Trophoblast cell (in vitro differentiated cells and primary cell): ENCODE results near the gene PIK3C2B.
A peak's percentile ranks its signal among the peaks of the same experiment; 100 is the strongest.

Experiments
- DNase-seq, 2 donors: peaks; one replicate each; pipeline ENCODE4 v3.0.0-alpha.2; 2016
- H2AFZ ChIP-seq: 2 replicates; pipeline ENCODE4 v1.6.1; 2013; ENCODE audit warnings: low read length, moderate library complexity, mild to moderate bottlenecking; ENCODE audit not compliant: insufficient read depth, poor library complexity
- H2AK5ac ChIP-seq: 2 replicates; pipeline ENCODE4 v1.6.1; 2013; ENCODE audit warnings: mild to moderate bottlenecking, low read length
- H2BK120ac ChIP-seq: 2 replicates; pipeline ENCODE4 v1.6.1; 2013; ENCODE audit warnings: low read length, mild to moderate bottlenecking, moderate library complexity; ENCODE audit not compliant: insufficient read depth, poor library complexity
- H2BK12ac ChIP-seq: 2 replicates; pipeline ENCODE4 v1.6.1; 2013; ENCODE audit warnings: mild to moderate bottlenecking, low read length, moderate library complexity
- H2BK5ac ChIP-seq: 2 replicates; pipeline ENCODE4 v1.6.1; 2013; ENCODE audit warnings: low read length, low read depth, moderate library complexity, mild to moderate bottlenecking; ENCODE audit not compliant: poor library complexity
- H3K14ac ChIP-seq: 2 replicates; pipeline ENCODE4 v1.6.1; 2013; ENCODE audit warnings: mild to moderate bottlenecking, low read length
- H3K18ac ChIP-seq: 2 replicates; pipeline ENCODE4 v1.6.1; 2013; ENCODE audit warnings: mild to moderate bottlenecking, low read length
- H3K23ac ChIP-seq: 2 replicates; pipeline ENCODE4 v1.6.1; 2013; ENCODE audit warnings: low read length
- H3K27ac ChIP-seq: 2 replicates; pipeline ENCODE4 v1.5.1; 2013; ENCODE audit warnings: low read depth, mild to moderate bottlenecking, inconsistent platforms, low read length, moderate library complexity
- H3K27me3 ChIP-seq: 2 replicates; pipeline ENCODE4 v1.6.1; 2013; ENCODE audit warnings: inconsistent platforms, mild to moderate bottlenecking, low read length, moderate library complexity; ENCODE audit not compliant: insufficient read depth
- H3K36me3 ChIP-seq, 2 experiments: 1 replicate in 1 of 2; 2 replicates in 1 of 2; pipeline ENCODE4 v1.6.1; 2013; ENCODE audit warnings: low read length in 2 of 2, mild to moderate bottlenecking in 2 of 2, moderate library complexity in 1 of 2; ENCODE audit not compliant: insufficient read depth in 2 of 2, control insufficient read depth in 1 of 2
- H3K4ac ChIP-seq: 2 replicates; pipeline ENCODE4 v1.6.1; 2013; ENCODE audit warnings: low read depth, mild to moderate bottlenecking, low read length, moderate library complexity
- H3K4me1 ChIP-seq, 2 experiments: 1 replicate in 1 of 2; 2 replicates in 1 of 2; pipeline ENCODE4 v1.6.1; 2013; ENCODE audit warnings: low read length in 2 of 2, mild to moderate bottlenecking in 2 of 2, moderate library complexity in 1 of 2; ENCODE audit not compliant: insufficient read depth in 2 of 2, control insufficient read depth in 1 of 2
- H3K4me2 ChIP-seq: 2 replicates; pipeline ENCODE4 v1.6.1; 2013; ENCODE audit warnings: inconsistent platforms, mild to moderate bottlenecking, low read length, moderate library complexity
- H3K4me3 ChIP-seq: 2 replicates; pipeline ENCODE4 v1.5.1; 2013; ENCODE audit warnings: mild to moderate bottlenecking, low read depth, low read length, inconsistent platforms
- H3K79me1 ChIP-seq: one replicate; pipeline ENCODE4 v1.6.1; 2013; ENCODE audit warnings: low read length
- H3K79me2 ChIP-seq: 2 replicates; pipeline ENCODE4 v1.6.1; 2013; ENCODE audit warnings: low read length, mild to moderate bottlenecking; ENCODE audit not compliant: control insufficient read depth, insufficient read depth, poor library complexity
- H3K9ac ChIP-seq: 2 replicates; pipeline ENCODE4 v1.6.1; 2013; ENCODE audit warnings: mild to moderate bottlenecking, low read length
- H3K9me3 ChIP-seq: 2 replicates; pipeline ENCODE4 v1.6.1; 2013; ENCODE audit warnings: low read depth, mild to moderate bottlenecking, control low read depth, inconsistent platforms, low read length; ENCODE audit not compliant: insufficient read depth
- H4K12ac ChIP-seq: 2 replicates; pipeline ENCODE4 v1.6.1; 2013; ENCODE audit warnings: low read depth, mild to moderate bottlenecking, low read length, moderate library complexity
- H4K8ac ChIP-seq: 2 replicates; pipeline ENCODE4 v1.6.1; 2013; ENCODE audit warnings: low read depth, mild to moderate bottlenecking, low read length, moderate library complexity
- H4K91ac ChIP-seq: one replicate; pipeline ENCODE4 v1.6.1; 2013; ENCODE audit warnings: low read depth, mild to moderate bottlenecking, low read length, moderate library complexity
- WGBS: extraction: QIAGEN DNeasy Blood & Tissue Kit; methylation state at CpG from one replicate; pipeline ENCODE4 v1.1.7; 2013; ENCODE audit warnings: missing lambda C conversion rate; ENCODE audit not compliant: insufficient read length, insufficient coverage; ENCODE audit errors: extremely low coverage; 5-methylcytosine and 5-hydroxymethylcytosine counted together

Gene PIK3C2B

DNA sequence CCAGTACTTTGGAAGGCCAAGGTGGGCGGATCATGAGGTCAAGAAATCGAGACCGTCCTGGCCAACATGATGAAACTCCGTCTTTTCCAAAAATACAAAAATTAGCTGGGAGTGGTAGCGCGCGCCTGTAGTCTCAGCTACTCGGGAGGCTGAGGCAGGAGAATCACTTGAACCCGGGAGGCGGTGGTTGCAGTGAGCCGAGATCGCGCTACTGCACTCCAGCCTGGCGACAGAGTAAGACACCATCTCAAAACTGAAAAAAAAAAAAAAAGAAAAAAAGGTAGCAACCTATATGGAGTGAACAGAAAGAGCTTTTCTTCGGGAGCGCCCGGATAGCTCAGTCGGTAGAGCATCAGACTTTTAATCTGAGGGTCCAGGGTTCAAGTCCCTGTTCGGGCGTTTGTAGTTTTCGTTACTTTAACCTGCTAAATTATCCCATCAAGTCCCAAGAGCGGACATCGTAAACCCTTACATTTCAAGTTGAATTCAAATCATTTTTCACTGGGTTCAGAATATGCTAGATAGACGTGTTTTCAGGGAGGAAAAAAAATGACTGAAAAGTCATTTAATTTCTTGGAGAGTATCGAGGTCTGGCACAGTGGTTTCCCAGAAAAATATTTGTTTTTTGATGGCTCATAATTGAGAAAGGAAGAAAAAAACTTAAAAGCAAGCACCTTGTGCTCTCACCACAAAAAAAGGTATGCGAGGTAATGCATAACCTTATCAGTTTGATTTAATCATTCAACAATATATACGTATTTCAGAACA is 11.8 kb upstream of the PIK3C2B start:
- peak overlapping the region; percentile 43 for H4K12ac ChIP-seq
- H4K91ac ChIP-seq: peak overlapping the region; percentile 55
- peak overlapping the region; percentile 22 for H2BK12ac ChIP-seq
- H3K14ac ChIP-seq: no peak overlapping the region
- H3K4ac ChIP-seq: no peak overlapping the region
- H3K9me3 ChIP-seq: no peaks in the 10 kb centered on the region
- peaks cover 2% of the 10 kb centered on the region for H3K79me1 ChIP-seq
- peak overlapping the region; percentile 43 for H2BK120ac ChIP-seq
- peak; percentile 79 to 98 for DNase-seq
- whole genome bisulfite sequencing: no CpG with 5 or more reads among the region's 27 CpGs
- H3K4me2 ChIP-seq: peak overlapping the region; percentile 60
- no peaks in the 10 kb centered on the region for H3K79me2 ChIP-seq
- peaks cover 0 to 2% of the 10 kb centered on the region in 2 experiments for H3K4me1 ChIP-seq
- H2AFZ ChIP-seq: no peak overlapping the region
- no peak overlapping the region for H3K9ac ChIP-seq
- H3K23ac ChIP-seq: no peak overlapping the region
- H3K36me3 ChIP-seq: no peaks in the 10 kb centered on the region
- no peak overlapping the region for H3K18ac ChIP-seq
- no peak overlapping the region for H3K27ac ChIP-seq
- peak overlapping the region; percentile 47 for H4K8ac ChIP-seq
- H2BK5ac ChIP-seq: peak overlapping the region; percentile 40
- peak overlapping the region; percentile 38 for H3K4me3 ChIP-seq
- no peak overlapping the region for H2AK5ac ChIP-seq
- no peaks in the 10 kb centered on the region for H3K27me3 ChIP-seq

DNA sequence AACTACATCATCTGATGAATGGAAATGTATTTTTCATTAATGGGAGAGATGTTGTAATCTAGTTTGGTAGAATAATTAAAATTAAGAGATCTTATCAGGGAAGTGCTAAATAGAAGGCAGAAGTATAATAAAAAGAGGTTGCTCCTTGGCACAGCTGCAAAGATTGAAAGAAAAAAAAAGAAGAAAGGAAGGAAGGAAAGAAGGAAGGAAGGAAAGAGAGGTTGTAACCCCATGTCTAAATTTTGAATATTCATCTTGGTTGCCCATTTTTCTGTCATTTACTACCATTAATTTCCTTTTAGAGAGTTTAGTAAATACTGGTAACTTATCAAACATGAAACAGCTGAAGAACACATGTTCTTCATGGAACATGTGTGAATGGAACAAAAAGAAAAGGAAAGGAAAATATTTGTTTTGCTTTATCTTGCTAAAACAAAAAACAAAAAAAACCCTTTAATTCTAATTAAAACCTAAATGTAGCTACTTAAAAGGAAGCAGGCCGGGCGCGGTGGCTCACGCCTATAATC is 11.1 kb upstream of the PIK3C2B start:
- peak overlapping the region; percentile 38 for H3K4me3 ChIP-seq
- no peak overlapping the region for H2BK12ac ChIP-seq
- H3K14ac ChIP-seq: no peak overlapping the region
- no peak overlapping the region for H2AK5ac ChIP-seq
- no peak overlapping the region for H3K18ac ChIP-seq
- H4K91ac ChIP-seq: peak overlapping the region; percentile 55
- H2AFZ ChIP-seq: no peak overlapping the region
- no peak for DNase-seq
- H3K27ac ChIP-seq: no peak overlapping the region
- H2BK5ac ChIP-seq: no peak overlapping the region
- H3K4me1 ChIP-seq: peaks cover 0 to 2% of the 10 kb centered on the region in 2 experiments
- H3K79me1 ChIP-seq: peaks cover 2% of the 10 kb centered on the region
- H3K4me2 ChIP-seq: peak overlapping the region; percentile 60
- no peaks in the 10 kb centered on the region for H3K9me3 ChIP-seq
- no peaks in the 10 kb centered on the region for H3K79me2 ChIP-seq
- H3K27me3 ChIP-seq: no peaks in the 10 kb centered on the region
- H3K9ac ChIP-seq: no peak overlapping the region
- H3K36me3 ChIP-seq: no peaks in the 10 kb centered on the region
- WGBS: no CpG with 5 or more reads among the region's 4 CpGs
- H3K4ac ChIP-seq: no peak overlapping the region
- no peak overlapping the region for H4K12ac ChIP-seq
- H2BK120ac ChIP-seq: peak overlapping the region; percentile 43
- H3K23ac ChIP-seq: no peak overlapping the region
- H4K8ac ChIP-seq: peak overlapping the region; percentile 47

- Histone ChIP-seq H2BK5ac (no peak overlapping the region), H2BK120ac (no peak overlapping the region), H3K27ac (no peak overlapping the region), H3K9ac (no peak overlapping the region), H3K4me1 (peaks cover 0 to 2% of the 10 kb centered on the region in 2 experiments), H3K23ac (no peak overlapping the region), H3K18ac (no peak overlapping the region), H3K27me3 (no peaks in the 10 kb centered on the region), H4K12ac (no peak overlapping the region), H3K4me2 (no peak overlapping the region), H2BK12ac (no peak overlapping the region), H3K14ac (no peak overlapping the region), H3K79me1 (peaks cover 2% of the 10 kb centered on the region), H4K8ac (no peak overlapping the region), H2AFZ (no peak overlapping the region), H3K4me3 (no peak overlapping the region), H3K79me2 (no peaks in the 10 kb centered on the region), H3K9me3 (no peaks in the 10 kb centered on the region), H3K36me3 (no peaks in the 10 kb centered on the region), H2AK5ac (no peak overlapping the region), H3K4ac (no peak overlapping the region), H4K91ac (no peak overlapping the region)
- no peak for DNase-seq
- WGBS: no CpG with 5 or more reads among the region's 4 CpGs
Observed at GRCh38 chr1:204503913-204504519, 9.4 kb upstream of the PIK3C2B start.

GRCh38 chr1:204503122-204503912 is 8.7 kb upstream of the PIK3C2B start:
- H3K18ac ChIP-seq: no peak overlapping the region
- no peaks in the 10 kb centered on the region for H3K9me3 ChIP-seq
- H3K27ac ChIP-seq: no peak overlapping the region
- H2BK12ac ChIP-seq: no peak overlapping the region
- H2BK120ac ChIP-seq: no peak overlapping the region
- H3K36me3 ChIP-seq: no peaks in the 10 kb centered on the region
- no peak overlapping the region for H2AK5ac ChIP-seq
- no peaks in the 10 kb centered on the region for H3K79me2 ChIP-seq
- H3K4me3 ChIP-seq: no peak overlapping the region
- H3K23ac ChIP-seq: no peak overlapping the region
- no peak overlapping the region for H4K91ac ChIP-seq
- DNase-seq: peak; percentile 43 to 95
- H4K12ac ChIP-seq: no peak overlapping the region
- no peaks in the 10 kb centered on the region for H3K27me3 ChIP-seq
- H2AFZ ChIP-seq: no peak overlapping the region
- H3K9ac ChIP-seq: no peak overlapping the region
- H3K4me1 ChIP-seq: peaks cover 0 to 2% of the 10 kb centered on the region in 2 experiments
- no peak overlapping the region for H3K14ac ChIP-seq
- whole genome bisulfite sequencing: no CpG with 5 or more reads among the region's 7 CpGs
- no peak overlapping the region for H2BK5ac ChIP-seq
- no peak overlapping the region for H4K8ac ChIP-seq
- peaks cover 2% of the 10 kb centered on the region for H3K79me1 ChIP-seq
- no peak overlapping the region for H3K4ac ChIP-seq
- no peak overlapping the region for H3K4me2 ChIP-seq
